Inflammatory macrophage treated with lipopolysaccharide for 1 hour (primary cell): ENCODE data around the gene ETNPPL.

ENCODE experiments used
- DNase-seq, 2 donors: peaks; one replicate each; pipeline ENCODE4 v3.0.0-alpha.2; 2020 to 2022

Gene ETNPPL

GRCh38 chr4:108762559-108763225 is at the start of gene ETNPPL:
Gene ETNPPL, minus strand, starts transcription at chr4:108763053. Its CDS starts 155 bp downstream, at chr4:108762898.
- DNase-seq: no peak

DNA sequence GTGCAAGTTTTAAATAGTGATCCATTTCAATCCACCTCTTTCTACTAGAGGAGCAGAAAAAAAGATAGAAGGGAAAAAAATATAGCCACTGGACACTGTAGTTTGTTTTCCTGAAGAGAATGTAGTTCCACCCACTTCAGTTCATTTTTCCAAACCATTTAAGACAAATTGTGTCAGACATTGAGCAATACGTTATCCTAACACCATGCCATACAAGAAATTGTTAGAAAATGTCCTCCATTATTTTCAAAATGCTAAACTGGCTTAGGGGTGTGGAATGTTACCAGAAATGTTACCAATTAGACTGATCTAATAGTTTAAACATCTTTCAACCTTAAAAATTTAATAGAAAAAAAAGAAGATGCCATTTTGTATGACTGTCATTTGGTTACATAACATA is 48.6 kb upstream of the ETNPPL start:
- DNase-seq: no peak

DNA sequence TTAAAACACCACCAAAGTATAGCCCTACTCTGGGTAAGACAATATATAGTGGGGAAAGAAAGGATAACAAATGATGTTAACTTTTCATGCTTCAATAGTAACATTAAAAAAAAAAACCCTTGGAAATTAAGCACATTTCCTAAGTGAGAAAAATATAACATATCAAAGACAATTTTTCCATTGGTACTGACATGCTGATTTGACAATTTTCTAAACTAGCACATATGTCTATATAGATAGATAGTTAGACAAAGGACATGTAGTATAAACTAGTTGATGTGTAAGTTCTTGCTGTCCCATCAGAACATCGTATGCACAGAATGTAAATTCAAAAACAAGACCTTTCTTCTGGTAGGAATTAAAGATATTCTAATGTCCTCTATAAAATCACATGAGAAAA is 47.2 kb upstream of the ETNPPL start:
- no peak for DNase-seq

- no peak for DNase-seq
Measured at GRCh38 chr4:108804648-108805273, 41.9 kb upstream of the ETNPPL start.

DNA sequence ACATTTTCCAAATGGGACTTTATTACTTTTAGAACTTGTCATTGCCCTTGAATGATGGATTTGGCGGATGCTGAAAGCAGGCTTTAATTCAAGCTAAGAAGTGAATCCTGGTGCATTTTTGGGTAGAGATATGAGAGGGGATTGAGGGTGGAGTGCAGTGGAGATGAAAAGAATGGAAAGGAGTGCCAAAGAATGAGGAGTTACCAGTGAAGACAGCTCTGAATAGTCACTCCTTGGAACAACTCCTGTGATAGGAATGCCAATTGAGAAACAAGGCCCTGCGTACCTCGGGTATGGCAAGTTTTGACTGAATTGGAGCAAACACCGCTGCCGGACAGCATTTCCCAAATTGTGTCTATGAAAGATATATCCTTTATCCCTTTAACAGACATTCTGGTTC is 36.5 kb upstream of the ETNPPL start:
- no peak for DNase-seq

- no peak for DNase-seq
Measured at GRCh38 chr4:108796173-108796572, 33.3 kb upstream of the ETNPPL start.

DNA sequence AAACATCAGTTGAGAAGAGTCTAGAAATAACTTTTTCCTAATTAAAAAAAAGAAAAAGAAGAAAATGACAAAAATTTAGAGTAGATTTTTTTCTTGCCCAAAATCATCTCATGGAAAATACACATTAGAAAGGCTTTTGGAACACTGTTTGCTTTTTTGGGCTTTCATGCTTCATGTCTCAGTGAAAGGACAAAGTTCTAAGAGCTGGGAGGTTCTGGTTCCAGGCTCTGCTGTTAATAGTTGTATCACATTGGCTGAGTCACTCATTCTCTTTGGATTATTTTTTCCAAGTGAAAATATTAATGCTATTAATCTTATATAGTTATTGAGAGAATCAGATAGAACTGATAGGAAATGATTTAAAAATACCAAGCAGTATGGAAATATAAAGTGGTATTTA is 32.9 kb upstream of the ETNPPL start:
- no peak for DNase-seq

DNA sequence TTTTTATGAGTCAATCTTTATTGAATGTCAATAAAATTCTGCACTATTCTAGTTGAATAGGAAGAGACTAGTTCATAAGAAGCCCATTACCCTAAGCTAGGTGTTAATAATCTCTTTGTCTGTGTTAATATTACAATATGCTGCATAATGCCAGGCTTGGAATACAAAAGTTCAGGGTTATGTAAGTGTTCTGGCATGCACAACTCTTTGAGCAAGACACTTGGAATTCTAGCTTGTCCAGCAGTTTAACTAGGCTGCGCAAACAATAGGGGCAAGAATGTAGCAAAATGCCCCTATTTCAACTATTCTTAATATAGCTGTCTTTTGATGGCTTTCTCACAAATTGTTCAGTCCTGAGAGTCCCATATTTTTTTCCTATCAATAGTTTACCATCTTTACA is 31.3 kb upstream of the ETNPPL start:
- DNase-seq: no peak

DNA sequence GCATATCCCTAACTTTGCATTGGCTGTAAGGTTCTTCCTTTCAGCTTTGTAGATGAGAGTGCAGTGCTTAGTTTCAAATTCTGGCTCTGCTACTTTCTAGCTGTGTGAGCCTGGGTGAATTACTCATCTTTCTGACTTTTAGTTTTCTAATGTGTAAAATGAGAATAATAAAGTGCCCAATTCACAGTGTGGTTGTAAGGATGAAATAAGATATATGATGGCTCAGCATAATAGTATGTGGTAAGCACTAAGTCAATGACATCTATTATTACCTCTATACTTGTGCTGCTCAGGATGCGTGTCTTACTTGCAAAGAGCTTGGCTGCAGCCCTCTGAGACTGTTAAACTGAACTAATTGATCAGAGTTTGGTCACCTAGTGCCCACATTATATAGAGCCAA is 30.6 kb upstream of the ETNPPL start:
- no peak for DNase-seq

GRCh38 chr4:108788731-108789130 is 25.9 kb upstream of the ETNPPL start:
- no peak for DNase-seq

DNA sequence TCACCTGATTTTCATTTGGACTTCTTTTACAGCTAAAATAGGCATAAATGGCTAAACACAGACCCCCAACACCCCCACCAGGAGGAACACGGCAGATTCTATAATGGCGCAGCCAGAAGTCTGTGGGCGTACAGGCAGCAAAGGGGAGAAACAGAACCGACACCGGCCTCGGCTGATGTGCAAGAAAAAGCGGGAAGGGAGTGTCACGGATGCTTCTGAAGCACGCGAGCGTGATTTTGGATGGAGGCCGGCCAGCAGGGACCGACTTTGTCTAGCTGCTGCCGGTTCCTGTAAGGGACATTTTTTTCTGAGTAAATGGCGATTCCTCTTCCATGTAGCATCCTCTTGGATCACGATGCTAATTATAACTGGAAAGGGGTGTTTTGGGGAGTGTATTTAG is 24.9 kb upstream of the ETNPPL start:
- DNase-seq: no peak

DNA sequence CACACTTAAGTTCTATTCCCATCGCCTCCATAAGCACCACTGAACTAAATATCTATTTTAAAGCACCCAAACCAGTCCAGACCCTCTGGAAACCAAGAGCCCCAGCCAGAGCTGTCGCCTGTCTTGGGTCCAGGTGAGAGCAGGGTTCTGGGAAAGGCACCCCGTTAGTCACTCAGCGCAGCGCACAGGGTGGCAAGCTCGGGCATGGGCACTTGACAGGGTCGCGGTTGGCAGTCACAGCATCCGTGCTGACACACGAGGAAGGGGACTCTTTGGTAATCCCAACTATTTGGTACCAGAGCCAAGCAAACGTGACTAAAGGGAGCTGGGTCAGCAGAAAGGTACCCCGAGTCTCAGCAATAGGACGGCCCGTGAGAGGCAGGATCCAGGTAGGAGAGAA is 24.3 kb upstream of the ETNPPL start:
- no peak for DNase-seq

- no peak for DNase-seq
Measured at GRCh38 chr4:108786351-108786750, 23.5 kb upstream of the ETNPPL start.

- no peak for DNase-seq
Measured at GRCh38 chr4:108783665-108784463, 21.0 kb upstream of the ETNPPL start.

DNA sequence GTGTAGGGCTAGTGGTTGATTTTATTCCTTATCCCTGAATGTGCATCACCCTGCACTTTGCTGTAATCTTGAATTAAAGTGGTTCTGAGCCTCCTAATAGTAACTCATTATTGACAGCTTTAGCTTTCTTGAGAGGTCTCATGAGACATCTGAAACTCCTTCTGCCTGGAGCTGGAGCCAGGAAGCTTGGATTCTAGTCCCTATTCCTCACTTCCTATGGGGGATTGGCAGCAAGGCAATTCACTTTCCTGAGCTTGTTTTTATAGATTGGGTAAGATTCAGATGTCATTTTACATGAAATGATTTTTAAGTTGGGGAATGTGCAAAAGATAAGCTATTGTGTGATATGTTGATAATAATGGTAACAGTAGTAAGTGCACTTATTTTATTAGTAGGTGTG is 17.1 kb upstream of the ETNPPL start:
- DNase-seq: no peak

DNA sequence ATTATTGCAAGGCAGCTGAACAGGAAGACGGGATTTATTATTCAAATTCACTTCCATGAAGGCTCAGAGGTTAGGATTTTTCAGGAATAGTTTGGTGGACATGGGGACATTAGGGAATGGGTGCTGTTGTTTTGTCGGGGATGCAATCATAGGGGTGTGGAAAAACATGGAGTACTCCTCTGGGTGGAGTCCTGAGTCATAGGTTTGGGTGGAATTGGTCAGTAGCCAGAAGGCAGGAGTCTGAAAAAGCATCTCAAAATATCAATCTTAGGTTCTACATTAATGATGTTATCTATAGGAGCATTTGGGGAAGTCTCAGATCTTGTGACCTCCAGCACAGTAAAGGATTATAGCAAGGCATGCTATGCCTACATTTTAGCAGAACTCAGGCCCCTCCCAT is 14.5 kb upstream of the ETNPPL start:
- no peak for DNase-seq

- no peak for DNase-seq
Measured at GRCh38 chr4:108775921-108776320, 13.1 kb upstream of the ETNPPL start.

DNA sequence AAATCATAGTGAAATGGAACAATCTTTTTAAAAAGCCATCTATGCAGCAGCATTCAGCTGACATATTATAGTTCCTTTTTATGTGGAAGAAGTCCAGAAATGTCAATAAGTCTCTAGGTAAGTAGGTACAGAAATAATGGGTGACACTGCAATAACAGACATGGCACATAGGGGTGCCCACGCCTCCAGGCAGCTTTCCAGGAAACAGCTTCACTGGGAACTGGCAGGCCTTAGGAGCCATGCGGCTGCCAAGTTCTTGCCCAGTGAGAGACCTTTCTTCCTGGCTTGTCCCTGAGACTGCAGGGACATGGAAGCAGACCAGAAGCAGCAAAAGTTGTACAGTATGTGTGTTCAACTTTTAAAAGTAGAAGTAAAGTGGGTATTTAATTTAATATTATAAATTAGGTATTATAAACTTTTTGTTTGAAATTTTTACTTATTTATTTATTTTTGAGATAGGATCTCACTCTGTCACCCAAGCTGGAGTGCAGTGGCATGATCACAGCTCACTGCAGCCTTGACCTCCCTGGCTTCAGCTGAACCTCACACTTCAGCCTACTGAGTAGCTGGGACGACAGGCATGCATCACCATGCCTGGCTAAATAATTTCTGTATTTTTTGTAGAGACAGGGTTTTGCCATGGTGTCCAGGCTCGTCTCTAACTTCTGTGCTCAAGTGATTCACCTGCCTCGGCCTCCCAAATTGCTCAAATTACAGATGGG is 12.1 kb upstream of the ETNPPL start:
- no peak for DNase-seq

GRCh38 chr4:108772402-108772801 is 9.5 kb upstream of the ETNPPL start:
- no peak for DNase-seq

DNA sequence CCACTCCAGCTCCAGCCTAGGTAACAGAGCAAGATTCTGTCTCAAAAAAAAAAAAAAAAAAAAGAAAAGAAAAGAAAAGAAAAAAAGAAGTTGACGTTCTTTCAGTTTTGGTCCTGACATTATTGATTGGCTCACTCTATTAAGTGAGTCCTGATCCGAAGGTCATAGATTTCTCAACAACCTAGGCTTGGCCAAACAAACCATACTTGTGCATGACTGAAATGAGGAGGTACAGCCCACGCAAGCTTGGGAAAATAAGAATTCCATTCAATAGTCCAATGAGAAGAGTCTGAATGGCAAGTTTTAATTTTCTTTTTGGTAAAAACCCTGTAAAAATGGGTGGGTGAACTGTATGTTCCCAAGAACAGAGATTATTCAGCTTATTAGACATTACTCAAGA is 3.2 kb upstream of the ETNPPL start:
- DNase-seq: no peak

- no peak for DNase-seq
Measured at GRCh38 chr4:108763986-108764385, 1.1 kb upstream of the ETNPPL start.

DNA sequence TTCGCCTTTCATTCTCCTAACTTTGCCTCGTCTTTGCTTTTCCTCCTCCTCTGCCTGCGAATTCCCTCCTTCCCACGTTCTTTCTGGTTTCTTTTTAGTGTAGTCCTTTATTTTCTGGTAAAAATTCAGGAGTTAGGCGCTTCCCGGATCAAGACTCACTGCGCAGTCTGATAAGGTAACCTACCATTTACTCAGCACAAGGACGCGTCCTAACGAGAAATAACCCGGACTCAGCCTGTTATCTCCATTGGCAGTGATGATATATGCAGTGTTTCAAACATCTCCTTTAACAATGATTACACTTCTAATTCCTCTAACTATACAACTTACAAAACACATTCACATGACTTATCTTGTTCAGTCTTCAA is 357 bp upstream of the ETNPPL start:
- DNase-seq: no peak

DNA sequence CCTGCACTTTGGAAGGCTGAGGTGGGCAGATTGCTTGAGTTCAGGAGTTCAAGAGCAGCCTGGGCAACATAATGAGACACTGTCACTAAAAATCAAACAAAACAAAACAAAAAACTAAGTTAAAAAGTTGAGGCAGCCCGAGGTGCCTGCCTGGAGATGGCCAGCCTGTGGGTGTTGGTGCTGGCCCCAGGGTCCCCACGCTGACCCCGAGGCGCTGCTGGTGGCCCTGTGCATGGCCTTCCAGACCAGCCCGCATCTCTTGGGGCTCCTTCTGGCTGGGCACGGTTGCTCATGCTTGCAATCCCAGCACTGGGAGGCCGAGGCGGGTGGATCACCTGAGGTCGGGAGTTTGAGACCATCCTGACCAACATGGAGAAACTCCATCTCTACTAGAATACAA is 4.4 kb downstream of the ETNPPL start:
- DNase-seq: no peak

DNA sequence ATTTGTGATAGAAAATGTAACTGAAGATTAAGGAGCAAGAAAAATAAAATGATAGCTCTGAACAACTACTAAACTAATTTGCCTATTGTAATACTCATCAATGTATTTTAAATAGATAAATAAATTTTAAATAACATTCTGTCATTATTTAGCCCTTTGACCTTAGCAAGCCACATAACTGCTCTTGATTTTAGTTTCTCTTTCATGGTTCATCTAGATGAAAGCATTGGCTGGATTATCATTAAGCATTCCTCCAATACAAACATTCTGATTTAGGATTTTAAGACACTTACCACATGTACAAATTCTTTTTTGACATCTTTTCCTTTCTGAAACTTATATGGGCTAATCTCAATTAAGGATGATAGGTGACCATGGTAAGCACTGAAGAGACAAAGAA is 8.5 kb downstream of the ETNPPL start:
- no peak for DNase-seq
